Measurements from ENCODE around the gene GPC6. TPM values are rescaled to one million over a fixed set of nuclear protein-coding genes. Genes with fewer than 3 reads are reported as not detected.
"Not testable (repeated sequence)": the region's sequence is repeated elsewhere in the genome, so short reads cannot be mapped to it uniquely, and the experiment has no call there.

GPC6 gene
- total and polyA plus RNA-seq, 4 donors = 5.9 to 29.1 (median 18.2) TPM

DNA sequence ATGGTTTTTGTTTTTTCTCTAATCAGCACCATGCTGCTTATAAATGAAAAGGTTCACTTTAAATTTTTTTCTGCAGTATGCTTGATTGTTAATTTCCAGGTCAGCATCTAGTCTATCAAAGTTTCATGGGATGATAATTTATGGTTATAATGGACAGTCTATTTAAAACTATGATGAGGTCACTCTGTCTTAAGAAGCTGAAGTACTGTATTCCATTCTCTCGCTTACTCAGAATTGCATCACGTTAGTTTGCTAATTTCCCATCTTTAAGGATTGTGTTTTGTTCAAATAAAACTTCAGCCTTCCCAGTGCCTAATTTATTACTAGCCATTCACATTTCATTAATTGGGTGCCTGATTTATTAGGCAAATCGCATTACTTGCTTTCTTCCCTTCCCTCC, 94.3 kb downstream of the GPC6 start:
- 91% methylated on average over 3 of the region's 3 CpGs for WGBS
- no peaks in the 10 kb centered on the region for H3K4me1 ChIP-seq (ENCODE audit: control insufficient read depth in 4 of 4, insufficient read depth in 4 of 4, low read length in 3 of 4)
- no peak overlapping the region for H3K9ac ChIP-seq (ENCODE audit: low read depth in 1 of 2, low read length in 2 of 2)
- TF ChIP-seq, protein P1, sequence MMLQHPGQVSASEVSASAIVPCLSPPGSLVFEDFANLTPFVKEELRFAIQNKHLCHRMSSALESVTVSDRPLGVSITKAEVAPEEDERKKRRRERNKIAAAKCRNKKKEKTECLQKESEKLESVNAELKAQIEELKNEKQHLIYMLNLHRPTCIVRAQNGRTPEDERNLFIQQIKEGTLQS (IDR thresholded peaks at IDR 0.05) = no peak
- TF ChIP-seq JUND (IDR thresholded peaks at IDR 0.05) = no peak
- no peak for TF ChIP-seq MAX (IDR thresholded peaks at IDR 0.05)
- no peak for TF ChIP-seq YY1 (IDR thresholded peaks at IDR 0.05)
- no peak for TF ChIP-seq HNF4A (conservative IDR thresholded peaks at IDR 0.05)
- no peak for TF ChIP-seq CTCF (IDR thresholded peaks at IDR 0.05; ENCODE audit: low read depth, low read length, missing input control)
- no peak for TF ChIP-seq HNF4G (IDR thresholded peaks at IDR 0.05)
- TF ChIP-seq NR2F2 (IDR thresholded peaks at IDR 0.05) = no peak
- TF ChIP-seq, protein P2, sequence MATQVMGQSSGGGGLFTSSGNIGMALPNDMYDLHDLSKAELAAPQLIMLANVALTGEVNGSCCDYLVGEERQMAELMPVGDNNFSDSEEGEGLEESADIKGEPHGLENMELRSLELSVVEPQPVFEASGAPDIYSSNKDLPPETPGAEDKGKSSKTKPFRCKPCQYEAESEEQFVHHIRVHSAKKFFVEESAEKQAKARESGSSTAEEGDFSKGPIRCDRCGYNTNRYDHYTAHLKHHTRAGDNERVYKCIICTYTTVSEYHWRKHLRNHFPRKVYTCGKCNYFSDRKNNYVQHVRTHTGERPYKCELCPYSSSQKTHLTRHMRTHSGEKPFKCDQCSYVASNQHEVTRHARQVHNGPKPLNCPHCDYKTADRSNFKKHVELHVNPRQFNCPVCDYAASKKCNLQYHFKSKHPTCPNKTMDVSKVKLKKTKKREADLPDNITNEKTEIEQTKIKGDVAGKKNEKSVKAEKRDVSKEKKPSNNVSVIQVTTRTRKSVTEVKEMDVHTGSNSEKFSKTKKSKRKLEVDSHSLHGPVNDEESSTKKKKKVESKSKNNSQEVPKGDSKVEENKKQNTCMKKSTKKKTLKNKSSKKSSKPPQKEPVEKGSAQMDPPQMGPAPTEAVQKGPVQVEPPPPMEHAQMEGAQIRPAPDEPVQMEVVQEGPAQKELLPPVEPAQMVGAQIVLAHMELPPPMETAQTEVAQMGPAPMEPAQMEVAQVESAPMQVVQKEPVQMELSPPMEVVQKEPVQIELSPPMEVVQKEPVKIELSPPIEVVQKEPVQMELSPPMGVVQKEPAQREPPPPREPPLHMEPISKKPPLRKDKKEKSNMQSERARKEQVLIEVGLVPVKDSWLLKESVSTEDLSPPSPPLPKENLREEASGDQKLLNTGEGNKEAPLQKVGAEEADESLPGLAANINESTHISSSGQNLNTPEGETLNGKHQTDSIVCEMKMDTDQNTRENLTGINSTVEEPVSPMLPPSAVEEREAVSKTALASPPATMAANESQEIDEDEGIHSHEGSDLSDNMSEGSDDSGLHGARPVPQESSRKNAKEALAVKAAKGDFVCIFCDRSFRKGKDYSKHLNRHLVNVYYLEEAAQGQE (IDR thresholded peaks at IDR 0.05) = no peak
- no peak for TF ChIP-seq FOXA2 (IDR thresholded peaks at IDR 0.05)
- TF ChIP-seq FOXA1 (IDR thresholded peaks at IDR 0.05) = no peak
- no peak overlapping the region for H3K27ac ChIP-seq (ENCODE audit: low read depth in 1 of 2, low read length in 2 of 2)
- no peak for DNase-seq (ENCODE audit: low spot score)
- H3K36me3 ChIP-seq (ENCODE audit: control insufficient read depth in 4 of 4, insufficient read depth in 3 of 4, low read depth in 1 of 4, low read length in 3 of 4) = no peaks in the 10 kb centered on the region
- H3K27me3 ChIP-seq (ENCODE audit: control insufficient read depth in 4 of 4, insufficient read depth in 4 of 4, low read length in 3 of 4) = no peaks in the 10 kb centered on the region
- H3K4me3 ChIP-seq (ENCODE audit: low read depth in 1 of 3, low read length in 3 of 3) = no peak overlapping the region
- H3K9me3 ChIP-seq (ENCODE audit: control insufficient read depth in 4 of 4, low read length in 3 of 4) = no peaks in the 10 kb centered on the region

- not testable (repeated sequence) for H3K36me3 ChIP-seq (ENCODE audit: control insufficient read depth in 4 of 4, insufficient read depth in 3 of 4, low read depth in 1 of 4, low read length in 3 of 4); H3K27ac ChIP-seq (ENCODE audit: low read depth in 1 of 2, low read length in 2 of 2); H3K27me3 ChIP-seq (ENCODE audit: control insufficient read depth in 4 of 4, insufficient read depth in 4 of 4, low read length in 3 of 4); H3K9ac ChIP-seq (ENCODE audit: low read depth in 1 of 2, low read length in 2 of 2); H3K9me3 ChIP-seq (ENCODE audit: control insufficient read depth in 4 of 4, low read length in 3 of 4); DNase-seq (ENCODE audit: low spot score); H3K4me3 ChIP-seq (ENCODE audit: low read depth in 1 of 3, low read length in 3 of 3)
- peaks cover 0 to 10% (median 6%) of the 10 kb centered on the region in 4 donors for H3K4me1 ChIP-seq (ENCODE audit: control insufficient read depth in 4 of 4, insufficient read depth in 4 of 4, low read length in 3 of 4)
- WGBS = 98% methylated on average over 1 of the region's 1 CpG
Measured at GRCh38 chr13:93323880-93324279, 97.3 kb downstream of the GPC6 start.

Measured in liver (tissue), 9 donors.